ENCODE measurements around the gene TNPO2.

DNA sequence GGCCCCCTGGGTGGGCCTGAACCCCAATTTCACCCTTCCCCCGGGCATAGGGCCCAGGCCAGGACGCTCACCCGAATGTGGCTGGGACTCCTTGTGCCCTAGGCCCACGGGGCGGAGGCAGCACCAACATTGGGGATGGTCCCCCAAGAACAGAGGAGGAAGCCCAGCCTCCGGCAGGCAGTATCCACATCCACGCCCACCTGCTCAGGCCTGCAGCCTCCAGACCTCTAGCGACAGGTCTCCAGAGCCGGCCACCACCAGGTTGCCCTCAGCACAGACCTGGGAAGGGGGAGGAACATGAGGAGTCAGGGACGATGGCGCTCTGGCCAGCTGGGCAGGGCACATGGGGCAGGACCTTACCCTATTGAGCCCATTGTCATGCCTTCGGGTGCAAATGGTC, 34.7 kb downstream of the TNPO2 start:
- TF ChIP-seq POLR2AphosphoS5 (IDR thresholded peaks at IDR 0.05) (no peak), POLR2A (IDR thresholded peaks at IDR 0.05) (no peak)
- TF ChIP-seq, protein P1, sequence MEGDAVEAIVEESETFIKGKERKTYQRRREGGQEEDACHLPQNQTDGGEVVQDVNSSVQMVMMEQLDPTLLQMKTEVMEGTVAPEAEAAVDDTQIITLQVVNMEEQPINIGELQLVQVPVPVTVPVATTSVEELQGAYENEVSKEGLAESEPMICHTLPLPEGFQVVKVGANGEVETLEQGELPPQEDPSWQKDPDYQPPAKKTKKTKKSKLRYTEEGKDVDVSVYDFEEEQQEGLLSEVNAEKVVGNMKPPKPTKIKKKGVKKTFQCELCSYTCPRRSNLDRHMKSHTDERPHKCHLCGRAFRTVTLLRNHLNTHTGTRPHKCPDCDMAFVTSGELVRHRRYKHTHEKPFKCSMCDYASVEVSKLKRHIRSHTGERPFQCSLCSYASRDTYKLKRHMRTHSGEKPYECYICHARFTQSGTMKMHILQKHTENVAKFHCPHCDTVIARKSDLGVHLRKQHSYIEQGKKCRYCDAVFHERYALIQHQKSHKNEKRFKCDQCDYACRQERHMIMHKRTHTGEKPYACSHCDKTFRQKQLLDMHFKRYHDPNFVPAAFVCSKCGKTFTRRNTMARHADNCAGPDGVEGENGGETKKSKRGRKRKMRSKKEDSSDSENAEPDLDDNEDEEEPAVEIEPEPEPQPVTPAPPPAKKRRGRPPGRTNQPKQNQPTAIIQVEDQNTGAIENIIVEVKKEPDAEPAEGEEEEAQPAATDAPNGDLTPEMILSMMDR (IDR thresholded peaks at IDR 0.05): no peak
